ENCODE data around the gene FUBP1. TPM values are rescaled to one million over a fixed set of nuclear protein-coding genes. Genes with fewer than 3 reads are reported as not detected.
A peak's percentile ranks its signal among the peaks of the same experiment; 100 is the strongest.
"Not testable (repeated sequence)": the region's sequence is repeated elsewhere in the genome, so short reads cannot be mapped to it uniquely, and the experiment has no call there.

FUBP1 gene
- polyA plus RNA-seq (2013, experiment 1 of 2; ENCODE audit: insufficient read length): 116 TPM
- 110 TPM for polyA plus RNA-seq (2013, experiment 2 of 2; ENCODE audit: insufficient read length)

- peak; percentile 99 for DNase-seq
Measured at GRCh38 chr1:77978969-77979876, at the start of gene FUBP1. FUBP1 (minus strand) TSS chr1:77979072; CDS start chr1:77979004, 68 bp downstream.

- not testable (repeated sequence) for DNase-seq
Measured at GRCh38 chr1:78021134-78021533, 42.3 kb upstream of the FUBP1 start.

- no peak for DNase-seq
Measured at GRCh38 chr1:78019024-78019423, 40.2 kb upstream of the FUBP1 start.

- no peak for DNase-seq
Measured at GRCh38 chr1:78015148-78015547, 36.3 kb upstream of the FUBP1 start.

- DNase-seq: no peak
Measured at GRCh38 chr1:78011050-78011449, 32.2 kb upstream of the FUBP1 start.

GRCh38 chr1:78009836-78010235 is 31.0 kb upstream of the FUBP1 start:
- peak; percentile 53 for DNase-seq

GRCh38 chr1:78009276-78009675 is 30.4 kb upstream of the FUBP1 start:
- no peak for DNase-seq

GRCh38 chr1:78007677-78008341 is 28.9 kb upstream of the FUBP1 start:
- no peak for DNase-seq

- DNase-seq: no peak
Measured at GRCh38 chr1:78006521-78006920, 27.6 kb upstream of the FUBP1 start.

GRCh38 chr1:78005755-78006154 is 26.9 kb upstream of the FUBP1 start:
- peak; percentile 90 for DNase-seq

GRCh38 chr1:78005448-78005722 is 26.5 kb upstream of the FUBP1 start:
- no peak for DNase-seq

- peak; percentile 98 for DNase-seq
Measured at GRCh38 chr1:78004719-78005447, 26.0 kb upstream of the FUBP1 start, which contains the start of gene DNAJB4. DNAJB4 (plus strand) TSS chr1:78004939; CDS start chr1:78005111, 172 bp downstream.

- peak; percentile 90 for DNase-seq
Measured at GRCh38 chr1:78003882-78004718, 25.2 kb upstream of the FUBP1 start.

GRCh38 chr1:78003070-78003746 is 24.3 kb upstream of the FUBP1 start:
- no peak for DNase-seq

GRCh38 chr1:78000536-78000935 is 21.7 kb upstream of the FUBP1 start:
- DNase-seq: not testable (repeated sequence)

GRCh38 chr1:77996734-77997133 is 17.9 kb upstream of the FUBP1 start:
- no peak for DNase-seq

- no peak for DNase-seq
Measured at GRCh38 chr1:77994117-77994705, 15.3 kb upstream of the FUBP1 start.

GRCh38 chr1:77991638-77992037 is 12.8 kb upstream of the FUBP1 start:
- no peak for DNase-seq

GRCh38 chr1:77990629-77991204 is 11.8 kb upstream of the FUBP1 start:
- no peak for DNase-seq

- no peak for DNase-seq
Measured at GRCh38 chr1:77989744-77990143, 10.9 kb upstream of the FUBP1 start.

GRCh38 chr1:77987919-77988318 is 9.0 kb upstream of the FUBP1 start:
- no peak for DNase-seq

Measured in fibroblast of skin of abdomen (primary cell).